Endothelial cell of umbilical vein (primary cell): ENCODE measurements around the gene TRIM49C. TPM values are rescaled to one million over a fixed set of nuclear protein-coding genes. Genes with fewer than 3 reads are reported as not detected.
"Not testable (repeated sequence)": the region's sequence is repeated elsewhere in the genome, so short reads cannot be mapped to it uniquely, and the experiment has no call there.

Source experiments
- BruUV-seq: library from RNA; stranded (reverse); fragments of 400-500 nt; replicated peaks from 2 replicates; lab custom pipeline; 2021; lab: Mats Ljungman, UMichigan
- CTCF ChIA-PET: fragments of 300-600, 350-600 bp; sonication (Branson Sonifier 250); formaldehyde crosslinking; loops from one replicate; lab custom pipeline; 2021; ENCODE audit warnings: antibody characterized with exemption, inconsistent platforms; lab: Charles Lee
- POLR2A ChIA-PET: fragments of 300-600, 350-600 bp; sonication (Branson Sonifier 250); formaldehyde crosslinking; loops from one replicate; lab custom pipeline; 2021; ENCODE audit warnings: antibody characterized with exemption, inconsistent platforms; lab: Charles Lee
- DNase-seq: peaks from one replicate; pipeline ENCODE4 v3.0.0-alpha.2; 2011; ENCODE audit warnings: low read depth, low spot score
- FAIRE-seq: peaks from 2 replicates; lab custom pipeline; 2011; peaks lifted over from hg19 to GRCh38; lab: Jason Lieb, UNC
- H2AFZ ChIP-seq: 2 replicates; pipeline ENCODE4 v1.6.0; 2012; ENCODE audit warnings: low read depth, low read length, control low read depth, inconsistent platforms
- H3K27ac ChIP-seq: 2 replicates; pipeline ENCODE4 v1.5.1; 2011; ENCODE audit warnings: low read depth, mild to moderate bottlenecking, control low read depth, low read length, moderate library complexity; ENCODE audit not compliant: insufficient read depth
- H3K27me3 ChIP-seq, 2 experiments: 2 replicates each; pipeline versions ENCODE4 v1.6.0 to v1.6.1; 2011; ENCODE audit warnings: low read length in 2 of 2, mixed read lengths in 1 of 2; ENCODE audit not compliant: control insufficient read depth in 2 of 2, insufficient read depth in 2 of 2
- H3K36me3 ChIP-seq, 2 experiments: 2 replicates in 1 of 2; 3 replicates in 1 of 2; pipeline ENCODE4 v1.5.1; 2011; ENCODE audit warnings: low read length in 2 of 2, mild to moderate bottlenecking in 1 of 2, moderate library complexity in 1 of 2; ENCODE audit not compliant: control insufficient read depth in 2 of 2, insufficient read depth in 2 of 2; ENCODE audit errors: extremely low read depth in 1 of 2
- H3K4me1 ChIP-seq: 3 replicates; pipeline ENCODE4 v1.5.1; 2011; ENCODE audit warnings: mild to moderate bottlenecking, low read length; ENCODE audit not compliant: control insufficient read depth, insufficient read depth; ENCODE audit errors: extremely low read depth
- H3K4me2 ChIP-seq: 2 replicates; pipeline ENCODE4 v1.6.1; 2011; ENCODE audit warnings: low read length, control low read depth, mixed read lengths; ENCODE audit not compliant: insufficient read depth
- H3K4me3 ChIP-seq, 3 experiments: fragments of 200-600 bp in 1 of 3; sonication (generic), shearing (Covaris generic) in 1 of 3; replicated peaks in 1 of 3; 2 replicates each; pipeline ENCODE4 v1.5.1; 2011 to 2016; ENCODE audit warnings: control low read depth in 3 of 3, low read length in 3 of 3, mild to moderate bottlenecking in 2 of 3, inconsistent platforms in 1 of 3, low read depth in 1 of 3, moderate library complexity in 1 of 3; ENCODE audit not compliant: insufficient read depth in 1 of 3
- H3K79me2 ChIP-seq: 2 replicates; pipeline ENCODE4 v1.6.0; 2012; ENCODE audit warnings: low read length, inconsistent platforms; ENCODE audit not compliant: control insufficient read depth, insufficient read depth
- H3K9ac ChIP-seq: replicated peaks from 2 replicates; pipeline ENCODE3; 2011; ENCODE audit warnings: low read length, control low read depth; ENCODE audit not compliant: insufficient read depth; ENCODE audit errors: extremely low read depth
- H3K9me1 ChIP-seq: replicated peaks from 3 replicates; pipeline ENCODE4 v1.6.0; 2011; ENCODE audit warnings: mild to moderate bottlenecking, low read length; ENCODE audit not compliant: control insufficient read depth, insufficient read depth; ENCODE audit errors: extremely low read depth
- H3K9me3 ChIP-seq: replicated peaks from 2 replicates; pipeline ENCODE4 v1.5.1; 2012; ENCODE audit warnings: low read length, inconsistent platforms; ENCODE audit not compliant: control insufficient read depth, insufficient read depth
- H4K20me1 ChIP-seq: replicated peaks from 2 replicates; pipeline ENCODE3; 2011; ENCODE audit warnings: mild to moderate bottlenecking, low read length; ENCODE audit not compliant: control insufficient read depth, insufficient read depth; ENCODE audit errors: extremely low read depth
- dilution Hi-C: fragments of 300-500 bp; cut with MboI; formaldehyde crosslinking; loops from one replicate; pipeline ENCODE4 v1.15.0; 2019; ENCODE audit warnings: low sequenced_read_pairs; ENCODE audit not compliant: extremely low pct_ligation_motif_present
- intact Hi-C: fragments of 100-400 bp; cut with micrococcal nuclease; formaldehyde crosslinking; loops from one replicate; pipeline ENCODE4 v1.10.0; 2022
- polyA plus RNA-seq, 4 experiments: library from polyadenylated mRNA; depleted of rRNA in 3 of 4; stranded (reverse) in 3 of 4; unstranded in 1 of 4; fragments of >200 nt; gene quantifications; 2 replicates each; pipeline versions ENCODE4 v1.2.1 to v1.2.3, GENCODE V29; 2011 to 2012; ENCODE audit warnings: missing spikeins in 1 of 4
- total RNA-seq: library from RNA; stranded (reverse); gene quantifications from 2 replicates; pipeline ENCODE4 v1.2.3, GENCODE V29; 2021

Gene TRIM49C
- total and polyA plus RNA-seq, 2 donors (not counting 3 experiments of a cell fraction or from before 2014, with no cell fraction given): not detected

GRCh38 chr11:90052311-90052710 lies 21.4 kb downstream of the TRIM49C start:
- intact Hi-C loops, H3K9me3 ChIP-seq, H3K9me1 ChIP-seq, H3K36me3 ChIP-seq, H3K27me3 ChIP-seq, H4K20me1 ChIP-seq, dilution Hi-C loops, POLR2A ChIA-PET, H3K4me2 ChIP-seq, H3K4me1 ChIP-seq, H3K9ac ChIP-seq, H3K27ac ChIP-seq, BruUV-seq, H2AFZ ChIP-seq, DNase-seq, FAIRE-seq, H3K79me2 ChIP-seq, H3K4me3 ChIP-seq: not testable (repeated sequence)
- CTCF ChIA-PET: interaction anchor here (0.6 kb wide), 1 partner anchor 61 kb away, joined by 4 read pairs; no protein-coding TSS in a partner anchor

DNA sequence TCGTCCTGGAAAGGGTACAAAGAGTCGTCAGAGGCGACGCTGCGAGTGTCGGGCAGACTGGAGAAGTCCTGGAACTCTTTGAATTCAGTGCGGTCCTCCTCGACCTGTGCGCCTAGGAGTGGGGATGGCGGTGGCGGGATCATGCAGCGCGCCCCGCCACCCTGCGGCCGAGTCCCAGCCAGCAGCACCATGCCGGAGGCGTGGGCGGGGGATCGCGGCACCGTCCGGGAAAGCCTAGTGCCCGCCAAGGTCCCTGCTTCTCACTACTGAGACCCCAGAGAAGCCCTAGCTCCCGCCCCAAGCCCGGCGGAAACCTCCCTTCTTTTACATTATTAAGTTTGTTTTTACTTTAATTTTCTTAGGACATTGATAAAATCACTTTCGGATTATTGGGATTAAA lies 22.6 kb downstream of the TRIM49C start:
- DNase-seq, BruUV-seq, dilution Hi-C loops, H3K4me1 ChIP-seq, H3K27ac ChIP-seq, H3K36me3 ChIP-seq, CTCF ChIA-PET, H3K4me3 ChIP-seq, FAIRE-seq, H3K4me2 ChIP-seq, H3K9ac ChIP-seq, intact Hi-C loops, H2AFZ ChIP-seq, H3K79me2 ChIP-seq, H3K27me3 ChIP-seq, H3K9me3 ChIP-seq, H3K9me1 ChIP-seq, POLR2A ChIA-PET, H4K20me1 ChIP-seq: not testable (repeated sequence)

- H3K27ac ChIP-seq, H3K36me3 ChIP-seq, intact Hi-C loops, H2AFZ ChIP-seq, H3K27me3 ChIP-seq, H3K9ac ChIP-seq, H3K79me2 ChIP-seq, FAIRE-seq, DNase-seq, dilution Hi-C loops, CTCF ChIA-PET, BruUV-seq, H3K9me3 ChIP-seq, H3K4me1 ChIP-seq, H3K4me2 ChIP-seq, POLR2A ChIA-PET, H3K9me1 ChIP-seq, H4K20me1 ChIP-seq, H3K4me3 ChIP-seq: not testable (repeated sequence)
Observed at GRCh38 chr11:90085650-90086049, 54.7 kb downstream of the TRIM49C start, which contains the start of gene UBTFL1. TSS of gene UBTFL1 (plus strand) at chr11:90085950. CDS start at chr11:90085950, 0 bp downstream.

- intact Hi-C loops, H4K20me1 ChIP-seq, CTCF ChIA-PET, H3K4me3 ChIP-seq, H3K4me2 ChIP-seq, H2AFZ ChIP-seq, FAIRE-seq, dilution Hi-C loops, H3K9me1 ChIP-seq, H3K79me2 ChIP-seq, POLR2A ChIA-PET, H3K9me3 ChIP-seq, DNase-seq, H3K36me3 ChIP-seq, H3K27ac ChIP-seq, H3K4me1 ChIP-seq, H3K27me3 ChIP-seq, H3K9ac ChIP-seq, BruUV-seq: not testable (repeated sequence)
Observed at GRCh38 chr11:90088731-90089130, 57.8 kb downstream of the TRIM49C start.
